Stimulated activated naive CD4-positive, alpha-beta T cell (primary cell): ENCODE measurements around the gene WDR75.
A peak's percentile ranks its signal among the peaks of the same experiment; 100 is the strongest.
"Not testable (repeated sequence)": the region's sequence is repeated elsewhere in the genome, so short reads cannot be mapped to it uniquely, and the experiment has no call there.

Experiments
- DNase-seq, 6 experiments: peaks; one replicate each; lab custom pipeline; 2025; lab: John Stamatoyannopoulos, UW

WDR75 gene

DNA sequence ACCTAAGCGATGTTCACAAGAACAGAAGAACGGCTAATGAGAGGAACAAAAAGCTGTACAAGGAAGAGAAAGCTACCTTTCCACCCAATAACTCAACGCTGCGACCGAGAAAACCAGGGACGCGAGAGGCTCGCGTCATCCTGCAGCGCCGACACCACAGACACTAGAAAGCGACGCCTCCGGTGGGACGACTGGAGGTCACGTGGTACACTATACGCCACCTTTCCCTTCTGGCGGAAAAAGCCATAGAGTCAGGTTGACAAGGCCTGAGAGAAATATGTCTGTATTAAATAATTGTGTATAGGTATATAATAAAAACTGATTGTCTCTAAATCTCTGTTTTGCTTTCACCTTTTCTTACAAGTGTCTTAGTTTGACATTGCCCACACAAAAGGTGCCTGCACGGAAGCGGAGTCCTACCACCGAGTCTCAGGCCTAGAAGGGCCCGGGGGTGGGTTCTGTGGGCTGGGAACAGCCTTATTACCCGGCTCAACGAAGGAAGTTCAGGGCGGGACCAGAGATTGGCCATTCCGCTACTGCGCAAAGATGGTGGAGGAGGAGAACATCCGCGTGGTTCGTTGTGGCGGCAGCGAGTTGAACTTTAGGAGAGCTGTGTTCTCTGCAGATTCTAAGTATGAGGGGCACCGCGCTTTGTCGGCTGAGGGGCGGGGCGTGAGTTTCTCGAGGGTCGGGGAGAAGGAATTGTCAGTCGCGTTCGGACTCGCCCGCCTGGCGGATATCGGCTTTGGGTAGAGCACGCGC is at the start of gene WDR75:
WDR75 (plus strand) TSS at position 528 of the 762 bp plus-strand sequence; CDS start at position 547, 19 bp downstream.
- peak; percentile 85 to 98 (median 92) for DNase-seq

DNA sequence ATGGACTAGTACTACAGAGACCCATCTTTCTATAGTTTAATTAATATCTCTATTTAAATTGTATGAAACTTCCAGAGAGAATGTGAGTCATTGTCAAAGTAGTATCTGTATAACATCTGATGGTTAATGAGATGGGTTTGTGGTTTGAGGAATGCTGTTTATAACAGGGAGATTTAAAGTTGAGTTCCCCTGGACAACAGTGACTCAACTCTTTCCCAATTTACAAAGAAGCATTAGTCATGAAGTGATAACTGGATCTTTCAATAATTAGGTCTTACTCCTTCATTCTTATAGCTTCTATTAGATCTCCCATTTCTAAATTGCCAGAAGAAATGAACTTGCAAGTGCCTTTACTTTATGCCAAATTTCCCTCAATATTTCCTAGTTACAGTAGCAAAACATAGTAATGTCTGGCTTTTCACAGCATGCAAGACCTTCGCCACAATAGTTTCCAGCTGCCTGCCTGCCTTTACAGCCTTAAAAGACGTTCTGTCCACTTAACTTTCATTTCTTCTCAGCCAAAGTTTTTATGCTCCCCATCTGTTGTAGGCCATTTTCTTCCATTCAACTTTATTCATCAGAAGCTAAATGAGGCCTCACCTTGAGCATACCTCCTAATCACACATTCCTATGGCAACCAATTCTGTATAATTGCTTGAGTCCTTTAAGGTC is 47.7 kb upstream of the WDR75 start:
- no peak for DNase-seq

DNA sequence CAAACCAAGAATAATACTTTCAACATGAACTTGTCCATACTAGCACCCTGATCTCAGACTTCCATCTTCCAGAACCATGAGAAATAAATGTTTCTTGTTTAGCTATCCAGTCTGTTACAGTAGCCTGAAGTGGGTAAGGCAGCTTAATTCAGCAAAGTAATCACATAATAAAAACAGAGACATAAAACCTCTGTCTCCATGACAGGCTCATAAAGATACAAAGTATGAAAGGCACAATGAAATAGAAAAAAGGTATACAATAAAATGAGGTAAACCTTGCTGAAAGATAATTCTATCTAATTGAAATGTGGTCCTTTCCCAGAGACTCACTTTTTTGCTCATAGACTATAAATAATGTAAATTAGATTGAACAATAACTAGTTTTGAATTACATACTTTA is 46.7 kb upstream of the WDR75 start:
- no peak for DNase-seq

DNA sequence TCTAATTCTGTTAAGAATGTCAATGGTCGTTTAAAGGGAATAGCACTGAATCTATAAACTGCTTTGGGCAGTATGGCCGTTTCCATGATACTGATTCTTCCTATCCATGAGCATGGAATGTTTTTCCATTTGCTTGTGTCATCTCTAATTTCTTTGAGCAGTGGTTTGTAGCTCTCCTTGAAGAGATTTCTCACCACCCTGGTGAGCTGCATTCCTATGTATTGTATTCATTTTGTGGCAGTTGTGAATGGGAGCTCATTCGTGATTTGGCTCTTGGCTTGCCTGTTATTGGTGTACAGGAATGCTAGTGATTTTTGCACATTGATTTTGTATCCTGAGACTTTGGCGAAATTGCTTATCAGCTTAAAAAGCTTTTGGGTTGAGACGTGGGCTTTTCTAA is 38.3 kb upstream of the WDR75 start:
- no peak for DNase-seq

DNA sequence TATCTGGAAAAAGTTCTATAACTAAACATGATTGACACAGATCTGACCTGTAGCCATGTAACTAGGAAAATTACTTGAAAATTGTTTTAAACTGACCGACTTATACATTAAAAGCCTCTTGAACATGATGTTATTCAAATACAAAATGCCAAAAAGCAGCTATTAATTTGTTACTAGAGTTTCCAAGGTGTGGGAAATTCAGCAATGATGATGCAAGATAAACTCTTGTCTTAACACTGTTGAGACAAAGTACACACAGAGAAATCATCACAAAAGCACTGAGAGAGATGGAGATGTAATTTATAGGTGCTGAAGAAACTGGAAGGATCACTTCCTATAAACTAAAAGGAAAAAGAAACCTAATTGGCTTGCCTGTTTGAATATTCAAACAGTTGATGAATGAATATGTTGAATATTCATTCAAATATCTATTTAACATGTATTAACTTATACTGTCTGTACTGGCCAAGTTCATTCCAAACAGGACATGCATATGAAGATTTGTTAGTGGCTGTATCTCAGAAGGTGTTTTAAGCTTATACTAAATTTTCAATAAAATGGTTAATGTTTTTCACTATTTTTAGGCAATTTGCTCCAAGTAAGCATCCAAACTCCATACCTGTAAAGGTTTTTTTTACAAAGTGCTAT is 34.6 kb upstream of the WDR75 start:
- DNase-seq: no peak

DNA sequence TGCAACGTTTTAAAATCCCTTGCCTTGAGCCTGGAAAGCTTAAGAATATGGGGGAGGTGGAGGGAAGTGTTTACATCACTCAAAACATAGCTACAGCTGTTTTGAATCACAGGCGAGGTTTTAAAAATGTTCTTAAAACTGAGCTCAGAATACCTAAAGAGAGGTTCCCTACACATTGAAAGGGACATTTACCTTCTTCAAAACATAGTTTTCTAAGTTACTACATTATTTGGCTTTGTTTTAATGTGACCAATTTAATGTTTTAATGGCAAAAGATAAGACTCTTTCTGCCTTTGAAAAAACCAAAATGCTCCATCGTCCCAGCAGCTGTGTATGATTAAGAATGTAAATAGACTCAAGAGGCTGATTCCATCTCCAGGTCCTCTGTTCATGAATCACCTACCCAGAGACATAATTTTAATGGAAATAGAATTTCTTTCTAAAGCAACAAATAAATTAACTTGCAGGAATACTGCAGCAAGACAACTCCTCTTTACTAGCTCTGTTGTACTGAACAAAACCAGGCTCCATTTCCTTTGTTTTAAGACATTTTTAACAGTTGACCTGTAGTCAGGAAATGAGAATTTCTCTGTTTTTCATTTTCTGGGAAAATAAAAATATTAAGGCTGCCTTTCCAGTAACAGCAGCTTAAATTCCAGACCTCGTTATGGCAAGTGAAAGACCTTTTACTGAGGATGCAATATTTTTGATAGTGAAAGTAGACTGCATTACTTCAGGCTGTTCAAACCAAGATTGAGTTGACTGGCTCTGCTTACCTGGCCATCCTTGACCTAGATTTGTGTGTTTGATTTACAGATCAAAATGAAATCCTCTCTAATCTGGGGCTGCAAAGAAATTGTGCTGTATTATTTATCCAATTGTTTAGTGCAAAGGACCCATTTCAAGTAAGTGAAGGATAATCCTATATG is 33.7 kb upstream of the WDR75 start:
- no peak for DNase-seq

DNA sequence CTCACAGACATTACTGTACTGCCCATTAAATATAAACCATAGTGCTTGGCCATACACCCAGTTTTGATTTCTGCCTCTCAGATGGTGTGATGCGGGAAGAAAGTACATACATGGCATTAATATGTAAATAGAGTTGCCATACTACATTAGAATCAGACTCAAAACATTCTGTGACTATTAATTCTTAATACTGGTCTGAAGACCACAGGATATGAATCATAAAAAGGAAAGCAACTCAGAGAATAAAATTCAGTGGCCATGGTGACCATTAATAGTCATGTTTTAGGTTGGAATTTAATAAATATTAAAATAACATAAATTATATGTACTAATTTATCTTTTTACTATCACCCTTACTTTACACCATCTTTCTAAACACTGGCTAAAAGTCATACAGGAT is 33.0 kb upstream of the WDR75 start:
- DNase-seq: no peak

DNA sequence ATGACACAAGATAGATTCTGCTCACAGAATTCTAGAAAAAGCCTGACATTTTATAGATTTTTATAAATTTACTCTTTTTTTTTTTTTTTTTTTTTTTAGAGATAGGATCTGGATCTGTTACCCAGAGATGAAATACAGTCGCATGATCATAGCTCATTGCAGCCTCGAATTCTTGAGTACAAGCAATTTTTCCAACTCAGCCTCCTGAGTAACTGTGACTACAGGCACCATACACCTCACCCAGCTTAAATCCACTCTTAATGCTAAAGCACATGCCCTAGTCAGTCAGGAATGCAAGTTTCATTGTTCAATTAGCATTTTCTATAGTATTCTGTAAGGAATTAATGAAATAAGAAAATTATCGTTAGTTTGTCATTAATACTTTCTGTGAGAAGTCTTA is 32.1 kb upstream of the WDR75 start:
- DNase-seq: no peak

DNA sequence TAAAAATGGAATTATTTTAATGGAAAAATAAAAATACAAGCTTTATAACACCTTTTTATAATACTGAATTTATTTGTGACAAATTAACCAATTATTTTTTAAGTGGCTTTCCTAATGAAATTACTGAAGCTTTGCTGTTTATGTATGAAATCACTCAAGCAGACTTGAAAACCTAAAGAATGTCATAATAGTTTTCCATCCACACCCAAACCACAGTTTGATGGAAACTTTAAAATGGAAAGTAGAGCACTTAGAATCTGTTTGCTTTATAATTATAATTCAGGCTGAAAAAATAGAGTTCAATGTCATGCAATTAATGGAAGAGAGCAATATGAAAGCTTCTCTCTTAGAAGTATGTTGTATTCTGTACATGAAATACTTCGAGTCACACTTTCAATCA is 31.6 kb upstream of the WDR75 start:
- DNase-seq: no peak

DNA sequence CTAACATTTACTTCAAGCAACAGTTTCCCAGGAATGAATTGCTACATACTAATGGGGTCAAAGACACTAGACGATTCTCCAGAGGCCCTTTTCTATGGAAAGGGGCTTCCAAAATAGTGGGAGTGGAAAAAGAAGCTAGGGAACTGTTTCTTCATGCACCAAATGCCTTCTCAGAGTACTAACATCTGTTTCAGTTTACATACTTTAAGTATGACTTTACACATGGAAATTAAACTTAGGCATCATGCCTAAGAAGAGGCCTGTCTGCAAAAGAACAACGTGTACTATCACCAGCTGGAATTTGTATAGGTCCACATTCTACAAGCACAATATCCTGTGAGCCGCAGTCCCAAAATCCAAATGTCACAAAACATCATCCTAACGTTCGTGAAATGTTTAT is 29.4 kb upstream of the WDR75 start:
- DNase-seq: no peak

DNA sequence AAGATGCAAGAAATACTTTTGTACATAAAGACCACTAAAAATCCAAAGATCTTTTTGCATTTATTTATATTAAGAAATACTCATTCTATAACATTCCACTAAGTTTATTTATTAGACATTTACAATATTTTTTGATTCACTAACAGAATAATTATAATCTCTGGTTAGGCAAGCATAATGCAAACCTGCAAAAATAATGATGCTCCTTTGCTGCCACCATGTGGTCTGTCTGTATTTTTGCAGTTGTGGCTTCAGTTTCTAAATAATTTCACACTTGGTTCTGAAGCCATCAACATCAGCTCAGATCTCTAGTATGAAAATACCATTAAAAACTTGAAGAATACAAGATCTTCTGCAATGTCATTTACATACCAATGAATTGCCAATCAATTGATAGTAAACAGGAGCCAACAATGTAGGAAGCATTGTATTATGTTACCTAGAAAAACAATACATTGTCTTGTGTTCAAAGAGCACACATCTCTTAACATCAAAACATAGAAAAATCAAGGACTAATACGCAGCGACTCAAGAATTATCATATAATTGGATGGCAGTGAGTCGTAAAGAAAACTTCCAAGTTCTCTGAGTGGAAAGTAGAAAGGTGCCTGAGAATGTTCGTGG is 28.8 kb upstream of the WDR75 start:
- DNase-seq: peak in 5 of 6 experiments; percentile 13 to 64 (median 25)

DNA sequence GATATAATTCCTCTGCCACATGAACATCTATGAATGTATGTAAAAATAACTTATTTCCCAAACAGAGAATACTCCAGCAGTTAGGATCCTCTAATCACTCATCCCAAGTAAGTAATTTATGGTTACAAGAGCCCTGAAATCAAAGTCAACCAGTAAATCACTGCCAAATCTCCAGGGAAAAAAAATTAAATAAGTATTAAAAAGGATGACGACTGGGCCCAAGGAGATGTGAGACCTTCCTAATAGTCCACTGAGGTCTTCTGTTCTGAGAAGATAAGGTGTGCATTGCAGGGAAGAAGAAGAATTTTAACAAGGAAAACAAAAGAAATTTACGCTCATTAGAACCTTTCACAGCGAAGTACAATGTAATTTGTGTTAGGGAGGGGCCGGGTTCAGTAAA is 28.0 kb upstream of the WDR75 start:
- DNase-seq: no peak

DNA sequence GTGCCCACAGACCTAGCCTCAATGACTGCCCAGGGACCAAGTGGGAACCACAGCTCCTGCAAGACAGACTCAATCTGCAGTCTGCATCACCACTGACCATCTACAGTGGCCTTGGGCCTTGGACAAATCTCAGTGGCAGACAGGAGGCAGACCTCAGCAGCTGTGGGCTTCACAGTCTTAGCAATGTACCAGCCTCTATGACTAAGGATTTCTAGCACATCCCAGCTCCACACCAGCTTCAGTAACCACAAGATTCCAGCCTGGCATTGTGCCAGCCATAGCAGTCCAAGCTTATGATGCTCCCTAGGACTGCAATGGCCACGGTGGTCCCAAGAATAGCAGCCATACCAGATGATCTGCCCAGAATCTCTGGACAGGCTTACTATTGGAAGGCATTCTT is 19.6 kb upstream of the WDR75 start:
- DNase-seq: no peak

DNA sequence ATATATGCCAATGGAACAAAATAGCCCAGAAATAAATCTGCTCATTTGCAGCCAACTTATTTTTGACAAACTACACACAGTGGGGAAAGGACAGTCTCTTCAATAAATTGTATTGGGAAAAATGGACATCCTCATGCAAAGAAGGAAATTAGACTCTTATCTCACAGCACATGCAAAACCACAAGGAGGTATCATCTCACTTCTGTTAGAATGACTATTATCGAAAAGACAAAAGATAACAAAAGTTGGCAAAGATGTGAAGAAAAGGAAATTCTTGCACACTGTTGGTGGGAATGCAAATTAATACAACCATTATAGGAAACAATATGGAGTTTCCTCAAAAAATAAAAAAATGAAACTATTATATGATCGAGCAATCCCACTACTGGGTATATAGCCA is 16.3 kb upstream of the WDR75 start:
- no peak for DNase-seq

DNA sequence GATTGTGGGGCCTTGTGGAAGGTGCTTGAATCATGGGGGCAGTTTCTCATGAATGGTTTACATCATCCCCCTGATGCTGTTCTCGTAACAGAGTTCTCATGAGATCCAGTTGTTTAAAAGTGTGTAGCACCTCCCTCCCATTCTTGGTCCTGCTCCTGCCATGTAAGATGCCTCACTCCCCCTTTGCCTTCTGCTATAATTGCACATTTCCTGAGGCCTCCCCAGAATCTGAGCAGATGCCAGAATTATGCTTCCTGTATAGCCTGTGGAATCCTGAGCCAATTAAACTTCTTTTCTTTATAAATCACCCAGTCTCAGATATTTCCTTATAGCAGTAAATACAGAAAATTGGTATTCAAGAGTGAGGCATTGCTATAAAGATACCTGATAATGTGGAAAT is 15.6 kb upstream of the WDR75 start:
- DNase-seq: no peak

DNA sequence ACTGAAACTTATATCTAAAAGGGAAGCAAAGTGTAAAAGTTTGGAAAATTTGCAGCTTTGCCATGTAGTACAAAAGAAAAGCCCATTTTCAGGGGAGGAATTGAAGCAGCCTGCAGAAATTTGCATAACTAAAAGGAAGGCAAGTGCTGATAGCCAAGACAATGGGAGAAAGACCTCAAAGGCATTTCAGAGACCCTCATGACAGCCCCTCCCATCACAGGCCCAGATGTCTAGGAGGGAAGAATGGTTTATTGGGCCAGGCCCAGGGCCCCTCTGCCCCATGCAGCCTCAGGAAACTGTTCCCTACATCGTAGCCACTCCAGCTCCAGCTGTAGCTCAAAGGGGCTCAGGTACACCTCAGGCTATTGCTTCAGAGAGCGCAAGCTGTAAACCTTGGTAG is 14.4 kb upstream of the WDR75 start:
- no peak for DNase-seq

DNA sequence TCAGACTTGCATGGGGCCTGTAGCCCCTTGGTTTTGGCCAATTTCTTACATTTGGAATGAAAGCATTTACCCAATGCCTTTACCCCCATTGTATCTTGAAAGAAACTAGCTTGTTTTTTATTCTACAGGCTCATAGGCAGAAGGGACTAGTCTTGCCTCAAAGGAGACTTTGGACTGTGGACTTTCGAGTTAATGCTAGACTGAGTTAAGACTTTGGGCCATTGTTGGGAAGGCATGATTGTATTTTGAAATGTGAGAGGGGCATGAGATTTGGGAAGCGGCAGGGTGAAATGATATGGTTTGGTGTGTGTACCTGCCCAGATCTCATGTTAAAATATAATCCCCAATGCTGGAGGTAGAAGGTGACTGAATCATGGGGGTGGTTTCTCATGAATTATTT is 13.4 kb upstream of the WDR75 start:
- DNase-seq: no peak

DNA sequence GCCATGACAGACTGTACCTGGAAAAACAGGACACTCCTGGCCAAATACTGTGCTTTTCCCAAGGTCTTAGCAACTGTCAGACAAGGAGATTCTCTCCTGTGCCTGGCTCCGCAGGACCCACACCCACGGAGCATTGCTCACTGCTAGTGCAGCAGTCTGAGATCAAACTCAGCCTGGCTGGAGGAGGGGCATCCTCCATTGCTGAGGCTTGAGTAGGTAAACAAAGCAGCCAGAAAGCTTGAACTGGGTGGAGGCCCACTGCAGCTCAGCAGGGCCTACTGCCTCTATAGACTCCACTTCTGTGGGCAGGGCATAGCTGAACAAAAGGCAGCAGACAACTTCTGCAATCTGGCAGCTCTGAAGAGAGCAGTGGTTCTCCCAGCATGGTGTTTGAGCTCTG is 10.8 kb upstream of the WDR75 start:
- not testable (repeated sequence) for DNase-seq

DNA sequence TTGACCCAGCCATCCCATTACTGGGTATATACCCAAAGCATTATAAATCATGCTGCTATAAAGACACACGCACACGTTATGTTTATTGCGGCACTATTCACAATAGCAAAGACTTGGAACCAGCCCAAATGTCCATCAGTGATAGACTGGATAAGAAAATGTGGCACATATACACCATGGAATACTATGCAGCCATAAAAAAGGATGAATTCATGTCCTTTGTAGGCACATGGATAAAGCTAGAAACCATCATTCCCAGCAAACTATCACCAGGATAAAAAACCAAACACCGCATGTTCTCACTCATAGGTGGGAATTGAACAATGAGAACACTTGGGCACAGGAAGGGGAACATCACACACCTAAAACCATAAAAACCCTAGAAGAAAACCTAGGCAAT is 5.5 kb upstream of the WDR75 start:
- DNase-seq: not testable (repeated sequence)

DNA sequence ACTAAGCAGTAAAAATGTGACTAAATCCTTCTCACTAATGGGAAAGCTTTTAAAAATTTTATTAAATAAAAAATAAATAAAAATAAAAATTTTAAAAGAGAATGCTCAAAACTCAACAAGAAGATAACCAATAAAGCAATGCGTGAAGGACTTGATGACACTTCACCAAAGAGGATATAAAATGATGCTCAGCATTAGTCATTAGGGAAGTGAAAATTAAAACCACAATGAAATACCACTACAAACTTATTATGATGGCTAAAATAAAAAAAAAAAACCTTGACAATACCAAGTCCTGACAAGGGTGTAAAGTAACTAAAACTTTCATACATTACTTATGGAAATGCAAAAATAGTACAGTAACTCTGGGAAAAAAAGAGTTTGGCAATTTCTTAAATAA is 3.3 kb upstream of the WDR75 start:
- DNase-seq: no peak

DNA sequence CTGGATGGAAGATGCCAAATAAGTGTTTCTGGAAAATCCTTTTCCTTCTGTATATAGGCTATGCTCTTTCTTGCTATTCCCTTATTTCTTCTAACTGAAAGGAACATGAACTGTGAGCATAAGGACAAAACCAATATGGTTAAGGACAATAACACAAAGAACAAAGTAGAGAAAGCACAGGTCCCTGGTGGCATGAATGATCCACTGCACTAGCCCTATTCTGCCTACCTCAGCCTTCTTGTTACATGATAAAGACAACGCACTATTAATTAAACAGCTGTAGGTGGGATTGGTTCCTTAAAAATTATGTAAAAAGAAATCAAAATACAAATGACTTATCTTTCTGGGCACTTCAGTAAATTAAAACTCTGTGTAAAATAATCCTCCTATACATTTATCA is 1.9 kb upstream of the WDR75 start:
- DNase-seq: no peak

DNA sequence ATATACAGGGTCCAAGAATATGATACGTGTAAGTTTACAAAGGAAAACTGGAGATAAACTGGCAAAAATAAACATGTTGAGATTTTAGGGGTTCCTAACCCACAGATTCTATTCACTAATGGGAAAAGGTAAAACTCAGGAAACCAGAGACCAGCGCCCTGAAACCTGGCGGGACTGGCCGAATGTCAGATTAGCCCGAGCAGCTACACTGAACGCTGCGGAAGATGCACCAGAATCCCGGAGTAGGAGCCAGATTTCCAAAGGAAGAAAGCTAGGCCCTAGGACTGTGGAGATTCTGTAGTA is 679 bp upstream of the WDR75 start:
- DNase-seq: no peak
